Raji (cell line): ENCODE measurements around the gene FOXK1.

Source experiments
- POLR2A ChIP-seq: IDR thresholded peaks from 2 replicates; pipeline ENCODE4 v1.6.1; 2011; ENCODE audit warnings: low read depth, low read length, control low read depth; ENCODE audit not compliant: insufficient read depth

FOXK1 gene

GRCh38 chr7:4787947-4788626, 106.0 kb downstream of the FOXK1 start:
- TF ChIP-seq POLR2A: no peak

- no peak for TF ChIP-seq POLR2A
Observed at GRCh38 chr7:4788627-4789189, 106.6 kb downstream of the FOXK1 start.

- TF ChIP-seq POLR2A: no peak
Observed at GRCh38 chr7:4789194-4790077, 107.3 kb downstream of the FOXK1 start.

GRCh38 chr7:4790078-4790465, 108.0 kb downstream of the FOXK1 start:
- TF ChIP-seq POLR2A: no peak

GRCh38 chr7:4790516-4790991, 108.5 kb downstream of the FOXK1 start:
- TF ChIP-seq POLR2A: no peak

GRCh38 chr7:4791101-4791737, 109.1 kb downstream of the FOXK1 start:
- TF ChIP-seq POLR2A: no peak

GRCh38 chr7:4791738-4792536, 109.8 kb downstream of the FOXK1 start:
- no peak for TF ChIP-seq POLR2A

GRCh38 chr7:4792537-4793126, 110.5 kb downstream of the FOXK1 start:
- TF ChIP-seq POLR2A: no peak

GRCh38 chr7:4794591-4795350, 112.7 kb downstream of the FOXK1 start:
- no peak for TF ChIP-seq POLR2A

GRCh38 chr7:4796453-4796852, 114.4 kb downstream of the FOXK1 start:
- TF ChIP-seq POLR2A: no peak

- no peak for TF ChIP-seq POLR2A
Observed at GRCh38 chr7:4797858-4798705, 116.0 kb downstream of the FOXK1 start.

- no peak for TF ChIP-seq POLR2A
Observed at GRCh38 chr7:4798706-4799235, 116.7 kb downstream of the FOXK1 start.
